Medulla oblongata (tissue), 1 donor: ENCODE data around the gene PRKAR2B.
"Not testable (repeated sequence)": the region's sequence is repeated elsewhere in the genome, so short reads cannot be mapped to it uniquely, and the experiment has no call there.

Source experiments
- DNase-seq: peaks from one replicate; pipeline ENCODE4 v3.0.0-alpha.2; 2015; ENCODE audit errors: extremely low spot score

Gene PRKAR2B

GRCh38 chr7:107027208-107027607 is 17.3 kb upstream of the PRKAR2B start:
- no peak for DNase-seq

- no peak for DNase-seq
Measured at GRCh38 chr7:107029061-107029763, 15.3 kb upstream of the PRKAR2B start.

- no peak for DNase-seq
Measured at GRCh38 chr7:107029764-107030286, 14.7 kb upstream of the PRKAR2B start.

GRCh38 chr7:107032050-107032449 is 12.5 kb upstream of the PRKAR2B start:
- DNase-seq, result no peak

- DNase-seq, result no peak
Measured at GRCh38 chr7:107032720-107033438, 11.6 kb upstream of the PRKAR2B start.

GRCh38 chr7:107034553-107034952 is 10.0 kb upstream of the PRKAR2B start:
- no peak for DNase-seq

- no peak for DNase-seq
Measured at GRCh38 chr7:107035446-107035845, 9.1 kb upstream of the PRKAR2B start.

GRCh38 chr7:107036535-107036934 is 8.0 kb upstream of the PRKAR2B start:
- no peak for DNase-seq

- DNase-seq, result no peak
Measured at GRCh38 chr7:107037717-107038603, 6.5 kb upstream of the PRKAR2B start.

GRCh38 chr7:107039199-107039900 is 5.2 kb upstream of the PRKAR2B start:
- DNase-seq, result no peak

GRCh38 chr7:107041097-107041496 is 3.4 kb upstream of the PRKAR2B start:
- no peak for DNase-seq

- DNase-seq, result not testable (repeated sequence)
Measured at GRCh38 chr7:107041764-107042163, 2.7 kb upstream of the PRKAR2B start.

GRCh38 chr7:107042326-107042910 is 2.1 kb upstream of the PRKAR2B start:
- not testable (repeated sequence) for DNase-seq

GRCh38 chr7:107043491-107043890 is 1.0 kb upstream of the PRKAR2B start:
- no peak for DNase-seq

- no peak for DNase-seq
Measured at GRCh38 chr7:107043921-107044346, 571 bp upstream of the PRKAR2B start.

GRCh38 chr7:107045195-107045960 is 873 bp downstream of the PRKAR2B start:
- peak; percentile 19 for DNase-seq

GRCh38 chr7:107045980-107046379 is 1.5 kb downstream of the PRKAR2B start:
- DNase-seq, result no peak

GRCh38 chr7:107046491-107047259 is 2.2 kb downstream of the PRKAR2B start:
- DNase-seq, result no peak
